ENCODE results near the gene TMEM69.

- TF ChIP-seq CTCF (conservative IDR thresholded peaks at IDR 0.05; ENCODE audit: low read depth in 2 of 2) (no peak), EZH2phosphoT487 (IDR thresholded peaks at IDR 0.05; ENCODE audit: unreplicated experiment) (no peak), EZH2 (IDR thresholded peaks at IDR 0.05; ENCODE audit: low read depth, unreplicated experiment) (no peak), ZNF331 (CRISPR knock-in tag; IDR thresholded peaks at IDR 0.05; ENCODE audit: low read depth) (no peak), POLR2AphosphoS5 (IDR thresholded peaks at IDR 0.05; ENCODE audit: low read depth) (no peak)
These were observed 35.4 kb downstream of the TMEM69 start for GRCh38 chr1:45723248-45723930.
